GM23248 (cell line): ENCODE results near the gene PTPN6.

Experiments
- EZH2 ChIP-seq: fragments of 200-600 bp; sonication (generic); IDR thresholded peaks from 2 replicates; pipeline ENCODE4 v1.6.1; 2018; ENCODE audit warnings: antibody characterized with exemption, mild to moderate bottlenecking; ENCODE audit not compliant: insufficient read depth, poor library complexity, severe bottlenecking
- EZH2phosphoT487 ChIP-seq: fragments of 200-600 bp; sonication (generic); IDR thresholded peaks from 2 replicates; pipeline ENCODE4 v1.6.1; 2018; ENCODE audit warnings: antibody characterized with exemption, moderate library complexity, mild to moderate bottlenecking, low read depth; ENCODE audit not compliant: insufficient read depth

- TF ChIP-seq EZH2 (no peak), EZH2phosphoT487 (no peak)
Observed at GRCh38 chr12:6939191-6939540, 12.0 kb upstream of the PTPN6 start.
